HepG2 (cell line): Measurements from ENCODE around the gene SAMM50. TPM values are rescaled to one million over a fixed set of nuclear protein-coding genes. Genes with fewer than 3 reads are reported as not detected.

Experiments
- ATAC-seq: fragments of 200-7000 bp; cut with Tn5 transposase; 3 replicates; pipeline ENCODE4 v1.9.1; 2020; ENCODE audit warnings: mild to moderate bottlenecking, moderate library complexity
- BruUV-seq: library from RNA; stranded (reverse); fragments of 400-500 nt; replicated peaks from 2 replicates; lab custom pipeline; 2021; lab: Mats Ljungman, UMichigan
- CTCF ChIA-PET: fragments of 300-600 bp; formaldehyde crosslinking; extraction: SDS; loops from one replicate; lab custom pipeline; 2021; ENCODE audit warnings: low total read pairs, inconsistent platforms, low intra/inter-chr PET ratio; lab: Yijun Ruan, JAX
- POLR2A ChIA-PET: fragments of 350-600 bp; sonication (Branson Sonifier 250); formaldehyde crosslinking; loops from one replicate; lab custom pipeline; 2020; ENCODE audit warnings: antibody characterized with exemption, inconsistent platforms; lab: Yijun Ruan, JAX
- DNase-seq: peaks from one replicate; pipeline ENCODE4 v3.0.0-alpha.2; 2015; ENCODE audit warnings: low spot score
- FAIRE-seq: peaks from 3 replicates; lab custom pipeline; 2011; peaks lifted over from hg19 to GRCh38; lab: Jason Lieb, UNC
- H2AFZ ChIP-seq: one replicate; pipeline ENCODE4 v1.6.1; 2011; ENCODE audit warnings: low read length, inconsistent platforms
- H3K27ac ChIP-seq: fragments of 300-600 bp; 3 replicates; pipeline ENCODE4 v1.8.0; 2011; ENCODE audit warnings: mixed run types, mild to moderate bottlenecking, mixed read lengths, low read length, inconsistent platforms; ENCODE audit not compliant: insufficient read depth; ENCODE audit errors: extremely low read length
- H3K27me3 ChIP-seq, 2 experiments: fragments of 200-600 bp in 1 of 2; 2 replicates in 1 of 2; 3 replicates in 1 of 2; pipeline versions ENCODE4 v1.6.0 to v1.8.0; 2011; ENCODE audit warnings: low read length in 2 of 2, mild to moderate bottlenecking in 2 of 2, moderate library complexity in 2 of 2, inconsistent platforms in 1 of 2; ENCODE audit not compliant: insufficient read depth in 2 of 2, control insufficient read depth in 1 of 2
- H3K36me3 ChIP-seq, 2 experiments: fragments of 200-600 bp in 1 of 2; replicated peaks in 1 of 2; 2 replicates in 1 of 2; 3 replicates in 1 of 2; pipeline versions ENCODE4 v1.5.1 to v1.8.0; 2011; ENCODE audit warnings: low read length in 2 of 2, inconsistent platforms in 1 of 2; ENCODE audit not compliant: insufficient read depth in 2 of 2, control insufficient read depth in 1 of 2
- H3K4me1 ChIP-seq: 2 replicates; pipeline ENCODE4 v1.5.1; 2012; ENCODE audit warnings: low read length, inconsistent platforms; ENCODE audit not compliant: insufficient read depth
- H3K4me2 ChIP-seq: 2 replicates; pipeline ENCODE4 v1.6.0; 2011; ENCODE audit warnings: low read depth, low read length, inconsistent platforms
- H3K4me3 ChIP-seq, 3 experiments: fragments of 200-600 bp in 1 of 3; sonication (generic), shearing (Covaris generic) in 1 of 3; replicated peaks in 1 of 3; 2 replicates each; pipeline ENCODE4 v1.5.1; 2011 to 2016; ENCODE audit warnings: low read length in 3 of 3, inconsistent platforms in 2 of 3, low read depth in 2 of 3, mild to moderate bottlenecking in 2 of 3, control low read depth in 1 of 3, mixed read lengths in 1 of 3; ENCODE audit not compliant: insufficient read depth in 1 of 3
- H3K79me2 ChIP-seq: one replicate; pipeline ENCODE4 v1.6.1; 2011; ENCODE audit warnings: low read length, inconsistent platforms; ENCODE audit not compliant: insufficient read depth
- H3K9ac ChIP-seq: 2 replicates; pipeline ENCODE4 v1.6.0; 2011; ENCODE audit warnings: mild to moderate bottlenecking, low read depth, low read length, inconsistent platforms; ENCODE audit not compliant: insufficient read depth
- H3K9me3 ChIP-seq: 2 replicates; pipeline ENCODE4 v1.5.1; 2012; ENCODE audit warnings: mild to moderate bottlenecking, low read length
- H4K20me1 ChIP-seq: 2 replicates; pipeline ENCODE4 v1.6.0; 2011; ENCODE audit warnings: inconsistent platforms, mild to moderate bottlenecking, low read length, moderate library complexity; ENCODE audit not compliant: insufficient read depth
- CHD4 ChIP-seq: fragments of 200-600 bp; sonication (generic); IDR thresholded peaks from 2 replicates; pipeline ENCODE4 v1.7.0; 2017; ENCODE audit warnings: mild to moderate bottlenecking, low read length, borderline replicate concordance
- CREB1 ChIP-seq, 2 experiments: fragments of 450-650 bp in 1 of 2; IDR thresholded peaks; 2 replicates each; pipeline ENCODE4 v1.6.1; 2016 to 2017; ENCODE audit warnings: control low read depth in 1 of 2, mild to moderate bottlenecking in 1 of 2, missing compliant biosample characterization in 1 of 2, missing genetic modification characterization in 1 of 2
- HOXA3 ChIP-seq: sonication (generic); formaldehyde crosslinking; IDR thresholded peaks from 2 replicates; pipeline ENCODE4 v1.5.0; 2020; ENCODE audit warnings: missing genetic modification reagents
- KAT8 ChIP-seq: IDR thresholded peaks from 2 replicates; pipeline ENCODE4 v1.6.1; 2016; ENCODE audit warnings: missing genetic modification reagents, missing compliant biosample characterization
- KDM6A ChIP-seq: IDR thresholded peaks from 2 replicates; pipeline ENCODE4 v1.6.1; 2016; ENCODE audit warnings: low read depth
- KLF12 ChIP-seq: sonication (generic); formaldehyde crosslinking; IDR thresholded peaks from 2 replicates; pipeline ENCODE4 v1.4.0; 2020; ENCODE audit warnings: missing genetic modification reagents, borderline replicate concordance
- KLF9 ChIP-seq: IDR thresholded peaks from 2 replicates; pipeline ENCODE4 v1.6.1; 2016; ENCODE audit warnings: low read depth
- MAFF ChIP-seq: IDR thresholded peaks from 2 replicates; pipeline ENCODE4 v1.6.1; 2011; ENCODE audit warnings: low read depth, low read length, improper control_type of control experiment
- NCOR1 ChIP-seq: fragments of 200-600 bp; sonication (generic); IDR thresholded peaks from 2 replicates; pipeline ENCODE4 v1.7.0; 2017; ENCODE audit warnings: antibody characterized with exemption, low read length, borderline replicate concordance
- RFX3 ChIP-seq: IDR thresholded peaks from 2 replicates; pipeline ENCODE4 v1.6.1; 2016; ENCODE audit warnings: missing biosample characterization, missing genetic modification reagents
- SKI ChIP-seq: fragments of 450-650 bp; IDR thresholded peaks from one replicate; pipeline ENCODE4 v1.6.1; 2018; ENCODE audit warnings: mild to moderate bottlenecking; ENCODE audit not compliant: partially characterized antibody
- TEAD3 ChIP-seq: optimal IDR thresholded peaks from 2 replicates; pipeline ENCODE3; 2016; ENCODE audit warnings: borderline replicate concordance
- ZNF446 ChIP-seq: sonication (generic); formaldehyde crosslinking; IDR thresholded peaks from 2 replicates; pipeline ENCODE4 v1.5.0; 2020; ENCODE audit warnings: mild to moderate bottlenecking, missing genetic modification reagents
- ZNF703 ChIP-seq: sonication (generic); formaldehyde crosslinking; IDR thresholded peaks from 2 replicates; pipeline ENCODE4 v1.5.1; 2020; ENCODE audit warnings: missing genetic modification reagents, mild to moderate bottlenecking, moderate library complexity, borderline replicate concordance
- WGBS: methylation state at CpG from one replicate; pipeline ENCODE4 v1.1.6; 2017; ENCODE audit warnings: low lambda C conversion rate; 5-methylcytosine and 5-hydroxymethylcytosine counted together
- in situ Hi-C: cut with HindIII; loops from 2 replicates; pipeline ENCODE4 v1.10.0; 2017; ENCODE audit warnings: low pct_unique_long_range_greater_than_20kb; ENCODE audit not compliant: extremely low pct_ligation_motif_present
- intact Hi-C: fragments of 100-400 bp; cut with micrococcal nuclease; formaldehyde crosslinking; loops from one replicate; pipeline ENCODE4 v1.10.0; 2022; ENCODE audit not compliant: unreplicated experiment
- polyA plus RNA-seq, 8 experiments: library from polyadenylated mRNA; depleted of rRNA in 3 of 8; stranded (reverse) in 7 of 8; unstranded in 1 of 8; fragments of >200 nt; fragmentation: Illumina TruSeq in 4 of 8; extraction: Trizol in 4 of 8; gene quantifications; 2 replicates each; pipeline versions ENCODE4 v1.2.1 to v1.2.3, GENCODE V29; 2011 to 2016; ENCODE audit warnings: low read depth in 4 of 8, missing spikeins in 1 of 8, mixed read lengths in 1 of 8; ENCODE audit not compliant: insufficient read depth in 1 of 8
- total RNA-seq, 5 experiments: library from RNA; depleted of rRNA; stranded (reverse); fragments of >200 nt; fragmentation: Illumina TruSeq; extraction: Trizol; gene quantifications; 2 replicates each; pipeline ENCODE4 v1.2.3, GENCODE V29; 2016; ENCODE audit warnings: low read depth in 1 of 5
- TF ChIP-seq, protein P1 (sequence below): IDR thresholded peaks from 2 replicates; pipeline ENCODE4 v1.6.1; 2016; ENCODE audit warnings: missing compliant biosample characterization, missing genetic modification reagents, borderline replicate concordance
- TF ChIP-seq, protein P2 (sequence below): sonication (generic); formaldehyde crosslinking; IDR thresholded peaks from 2 replicates; pipeline ENCODE4 v1.5.1; 2020; ENCODE audit warnings: mild to moderate bottlenecking, missing genetic modification reagents, moderate library complexity
- TF ChIP-seq, protein P3 (sequence below): IDR thresholded peaks from 2 replicates; pipeline ENCODE4 v1.6.1; 2016

The SAMM50 gene
- total and polyA plus RNA-seq, 2 of the 13 experiments (the other 11 are each of a cell fraction or from before 2014, with no cell fraction given) = 34.7 to 63.4 TPM

DNA sequence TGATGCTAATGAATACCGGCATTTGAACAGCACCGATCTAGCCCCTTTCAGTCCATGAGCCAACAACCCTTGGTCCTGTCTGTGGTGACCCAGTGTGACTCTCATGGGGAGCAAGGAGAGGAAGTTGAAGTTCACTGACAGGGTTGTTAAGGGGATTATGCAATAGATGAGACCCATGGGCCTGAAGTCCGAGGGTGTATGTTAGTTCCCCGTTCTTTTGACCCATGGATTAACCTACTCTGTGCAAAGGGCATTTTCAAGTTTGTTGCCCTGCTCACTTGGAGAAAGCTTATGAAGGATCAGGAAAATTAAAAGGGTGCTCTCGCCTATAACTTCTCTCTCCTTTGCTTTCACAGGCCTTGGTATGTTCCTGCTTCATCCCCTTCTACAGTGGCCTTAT lies 26.8 kb upstream of the SAMM50 start (continued):
- no peak for TF ChIP-seq RFX3 (CRISPR knock-in tag)
- peak; percentile 89 for TF ChIP-seq NCOR1
- TF ChIP-seq KDM6A = no peak
- TF ChIP-seq, protein P1, sequence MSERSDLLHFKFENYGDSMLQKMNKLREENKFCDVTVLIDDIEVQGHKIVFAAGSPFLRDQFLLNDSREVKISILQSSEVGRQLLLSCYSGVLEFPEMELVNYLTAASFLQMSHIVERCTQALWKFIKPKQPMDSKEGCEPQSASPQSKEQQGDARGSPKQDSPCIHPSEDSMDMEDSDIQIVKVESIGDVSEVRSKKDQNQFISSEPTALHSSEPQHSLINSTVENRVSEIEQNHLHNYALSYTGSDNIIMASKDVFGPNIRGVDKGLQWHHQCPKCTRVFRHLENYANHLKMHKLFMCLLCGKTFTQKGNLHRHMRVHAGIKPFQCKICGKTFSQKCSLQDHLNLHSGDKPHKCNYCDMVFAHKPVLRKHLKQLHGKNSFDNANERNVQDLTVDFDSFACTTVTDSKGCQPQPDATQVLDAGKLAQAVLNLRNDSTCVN (CRISPR knock-in tag) = no peak; the same call in 1 of the 2 replicates
- peak; percentile 96 for TF ChIP-seq SKI
- TF ChIP-seq KLF9 (CRISPR knock-in tag) = no peak
- no peak for TF ChIP-seq ZNF446
- TF ChIP-seq MAFF = no peak
- no peak for TF ChIP-seq TEAD3 (CRISPR knock-in tag)
- TF ChIP-seq CREB1 (IDR thresholded peaks at IDR 0.05) = no peak
- TF ChIP-seq CREB1 (CRISPR knock-in tag; IDR thresholded peaks at IDR 0.05) = peak; percentile 24; the same call in 1 of the 2 replicates
- TF ChIP-seq CHD4 = no peak
- TF ChIP-seq, all 625 proteins: peak for 69

DNA sequence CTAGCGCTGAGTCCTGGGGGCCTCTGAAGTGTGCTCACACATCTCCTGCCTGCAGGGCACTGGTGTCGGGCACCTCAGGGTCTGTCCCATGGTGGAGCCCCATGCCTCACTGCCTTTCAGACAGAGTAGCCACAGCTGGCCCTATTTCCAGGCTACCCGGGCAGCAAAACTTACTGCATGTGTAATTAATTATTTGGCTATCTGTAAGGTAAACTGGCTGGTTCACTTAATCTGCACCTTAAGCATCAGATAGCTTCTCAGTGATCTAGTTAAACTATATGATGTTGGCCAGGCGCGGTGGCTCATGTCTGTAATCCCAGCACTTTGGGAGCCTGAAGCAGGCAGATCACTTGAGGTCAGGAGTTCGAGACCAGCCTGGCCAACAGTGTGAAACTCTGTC lies 26.3 kb upstream of the SAMM50 start:
- WGBS = 78% methylated on average over 5 of the region's 6 CpGs
- DNase-seq (no peak), FAIRE-seq (no peak), ATAC-seq (no peak)
- H3K9me3 ChIP-seq = no peaks in the 10 kb centered on the region
- H4K20me1 ChIP-seq = peaks cover 22% of the 10 kb centered on the region
- H3K79me2 ChIP-seq = peaks cover 13% of the 10 kb centered on the region
- 0 out of 2 replicates have a peak overlapping the region, but pooled peaks have one; percentile 25 for H3K4me2 ChIP-seq
- intact Hi-C loops (no loop called here), in situ Hi-C loops (no loop called here)
- no peak overlapping the region for H3K9ac ChIP-seq
- no peak overlapping the region for H2AFZ ChIP-seq
- ChIA-PET POLR2A (interaction anchor here (1.4 kb wide), 1 partner anchor 26 kb away, joined by 4 read pairs; the partner anchor contains the start of gene SAMM50), CTCF (no interaction called here)
- no peaks in the 10 kb centered on the region; a peak in 1 of 5 replicates for H3K27me3 ChIP-seq
- peaks cover 15 to 34% of the 10 kb centered on the region in 2 experiments for H3K36me3 ChIP-seq
- TF ChIP-seq, protein P2, sequence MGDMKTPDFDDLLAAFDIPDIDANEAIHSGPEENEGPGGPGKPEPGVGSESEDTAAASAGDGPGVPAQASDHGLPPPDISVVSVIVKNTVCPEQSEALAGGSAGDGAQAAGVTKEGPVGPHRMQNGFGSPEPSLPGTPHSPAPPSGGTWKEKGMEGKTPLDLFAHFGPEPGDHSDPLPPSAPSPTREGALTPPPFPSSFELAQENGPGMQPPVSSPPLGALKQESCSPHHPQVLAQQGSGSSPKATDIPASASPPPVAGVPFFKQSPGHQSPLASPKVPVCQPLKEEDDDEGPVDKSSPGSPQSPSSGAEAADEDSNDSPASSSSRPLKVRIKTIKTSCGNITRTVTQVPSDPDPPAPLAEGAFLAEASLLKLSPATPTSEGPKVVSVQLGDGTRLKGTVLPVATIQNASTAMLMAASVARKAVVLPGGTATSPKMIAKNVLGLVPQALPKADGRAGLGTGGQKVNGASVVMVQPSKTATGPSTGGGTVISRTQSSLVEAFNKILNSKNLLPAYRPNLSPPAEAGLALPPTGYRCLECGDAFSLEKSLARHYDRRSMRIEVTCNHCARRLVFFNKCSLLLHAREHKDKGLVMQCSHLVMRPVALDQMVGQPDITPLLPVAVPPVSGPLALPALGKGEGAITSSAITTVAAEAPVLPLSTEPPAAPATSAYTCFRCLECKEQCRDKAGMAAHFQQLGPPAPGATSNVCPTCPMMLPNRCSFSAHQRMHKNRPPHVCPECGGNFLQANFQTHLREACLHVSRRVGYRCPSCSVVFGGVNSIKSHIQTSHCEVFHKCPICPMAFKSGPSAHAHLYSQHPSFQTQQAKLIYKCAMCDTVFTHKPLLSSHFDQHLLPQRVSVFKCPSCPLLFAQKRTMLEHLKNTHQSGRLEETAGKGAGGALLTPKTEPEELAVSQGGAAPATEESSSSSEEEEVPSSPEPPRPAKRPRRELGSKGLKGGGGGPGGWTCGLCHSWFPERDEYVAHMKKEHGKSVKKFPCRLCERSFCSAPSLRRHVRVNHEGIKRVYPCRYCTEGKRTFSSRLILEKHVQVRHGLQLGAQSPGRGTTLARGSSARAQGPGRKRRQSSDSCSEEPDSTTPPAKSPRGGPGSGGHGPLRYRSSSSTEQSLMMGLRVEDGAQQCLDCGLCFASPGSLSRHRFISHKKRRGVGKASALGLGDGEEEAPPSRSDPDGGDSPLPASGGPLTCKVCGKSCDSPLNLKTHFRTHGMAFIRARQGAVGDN (CRISPR knock-in tag) = peak; percentile 18; the same call in 1 of the 2 replicates
- TF ChIP-seq KAT8 (CRISPR knock-in tag) = no peak
- TF ChIP-seq, protein P3, sequence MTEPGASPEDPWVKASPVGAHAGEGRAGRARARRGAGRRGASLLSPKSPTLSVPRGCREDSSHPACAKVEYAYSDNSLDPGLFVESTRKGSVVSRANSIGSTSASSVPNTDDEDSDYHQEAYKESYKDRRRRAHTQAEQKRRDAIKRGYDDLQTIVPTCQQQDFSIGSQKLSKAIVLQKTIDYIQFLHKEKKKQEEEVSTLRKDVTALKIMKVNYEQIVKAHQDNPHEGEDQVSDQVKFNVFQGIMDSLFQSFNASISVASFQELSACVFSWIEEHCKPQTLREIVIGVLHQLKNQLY (CRISPR knock-in tag) = no peak
- 0 out of 2 replicates have a peak, but pooled peaks have one; percentile 10 for TF ChIP-seq ZNF703 (CRISPR knock-in tag)
- 0 out of 2 replicates have a peak, but pooled peaks have one; percentile 2 for TF ChIP-seq HOXA3 (CRISPR knock-in tag)
- 0 out of 2 replicates have a peak, but pooled peaks have one; percentile 24 for TF ChIP-seq KLF12 (CRISPR knock-in tag)
- no peak overlapping the region for H3K4me3 ChIP-seq
- peak overlapping the region; percentile 28 for H3K27ac ChIP-seq
- no TSS peak for BruUV-seq
- peaks cover 43% of the 10 kb centered on the region for H3K4me1 ChIP-seq
